AG04449 (cell line): ENCODE data around the gene PLEKHA6.

ENCODE experiments used
- CTCF ChIA-PET: fragments of 350-600 bp; formaldehyde crosslinking; extraction: SDS; loops from one replicate; lab custom pipeline; 2021; ENCODE audit warnings: antibody characterized with exemption; lab: Yijun Ruan, JAX
- POLR2A ChIA-PET: fragments of 400-600, 350-600 bp; formaldehyde crosslinking; extraction: SDS; loops from one replicate; lab custom pipeline; 2020; ENCODE audit warnings: antibody characterized with exemption, inconsistent platforms; lab: Yijun Ruan, JAX
- DNase-seq: peaks from one replicate; pipeline ENCODE4 v3.0.0-alpha.2; 2010; ENCODE audit warnings: low read depth, low spot score
- H3K4me3 ChIP-seq: 2 replicates; pipeline ENCODE4 v1.5.1; 2011; ENCODE audit warnings: low read depth, mild to moderate bottlenecking, control low read depth, low read length
- CTCF ChIP-seq: IDR thresholded peaks from one replicate; pipeline ENCODE4 v1.5.1; 2011; ENCODE audit warnings: mild to moderate bottlenecking, moderate library complexity, low read length, control low read depth, inconsistent platforms; ENCODE audit not compliant: insufficient read depth; ENCODE audit errors: missing control alignments

The PLEKHA6 gene

GRCh38 chr1:204258213-204259115, 101.3 kb downstream of the PLEKHA6 start:
- CTCF ChIA-PET = interaction anchor here (0.6 to 15.3 kb wide), 56 partner anchors 11 to 387 kb away, joined by 3 to 335 read pairs (median 6); partner anchors contain the start of genes ETNK2, GOLT1A, PLEKHA6 and REN
- no peak overlapping the region for H3K4me3 ChIP-seq
- peak; percentile 86 for TF ChIP-seq CTCF
- no peak for DNase-seq
- POLR2A ChIA-PET = interaction anchor here (0.7 kb wide), 1 partner anchor 149 kb away, joined by 3 read pairs; no protein-coding TSS in a partner anchor

- no peak overlapping the region for H3K4me3 ChIP-seq
- no peak for TF ChIP-seq CTCF
- POLR2A ChIA-PET = no interaction called here
- DNase-seq = no peak
- CTCF ChIA-PET = interaction anchor here (1.0 to 15.3 kb wide), 30 partner anchors 8 to 246 kb away, joined by 3 to 335 read pairs (median 9); partner anchors contain the start of genes GOLT1A and PLEKHA6
Observed at GRCh38 chr1:204257446-204257845, 102.3 kb downstream of the PLEKHA6 start.

GRCh38 chr1:204256531-204256930, 103.2 kb downstream of the PLEKHA6 start:
- DNase-seq = no peak
- H3K4me3 ChIP-seq = no peak overlapping the region
- ChIA-PET CTCF (interaction anchor here (0.6 to 15.3 kb wide), 18 partner anchors 9 to 246 kb away, joined by 3 to 335 read pairs (median 6); partner anchors contain the start of gene PLEKHA6), POLR2A (no interaction called here)
- no peak for TF ChIP-seq CTCF

- CTCF ChIA-PET = interaction anchor here (0.6 to 15.3 kb wide), 11 partner anchors 10 to 247 kb away, joined by 3 to 335 read pairs (median 4); partner anchors contain the start of gene PLEKHA6
- POLR2A ChIA-PET = no interaction called here
- no peak for TF ChIP-seq CTCF
- H3K4me3 ChIP-seq = no peak overlapping the region
- no peak for DNase-seq
Observed at GRCh38 chr1:204255966-204256365, 103.8 kb downstream of the PLEKHA6 start.

GRCh38 chr1:204255225-204255624, 104.5 kb downstream of the PLEKHA6 start:
- no peak for DNase-seq
- POLR2A ChIA-PET = no interaction called here
- no peak for TF ChIP-seq CTCF
- CTCF ChIA-PET = interaction anchor here (1.1 to 15.3 kb wide), 9 partner anchors 9 to 142 kb away, joined by 3 to 335 read pairs (median 4); partner anchors contain the start of gene PLEKHA6
- H3K4me3 ChIP-seq = no peak overlapping the region
